ENCODE measurements around the gene PHF19. TPM values are rescaled to one million over a fixed set of nuclear protein-coding genes. Genes with fewer than 3 reads are reported as not detected.
A peak's percentile ranks its signal among the peaks of the same experiment; 100 is the strongest.

Gene PHF19
- total and polyA plus RNA-seq, 2 experiments from 2014 or later: 16.8 to 31.0 TPM

DNA sequence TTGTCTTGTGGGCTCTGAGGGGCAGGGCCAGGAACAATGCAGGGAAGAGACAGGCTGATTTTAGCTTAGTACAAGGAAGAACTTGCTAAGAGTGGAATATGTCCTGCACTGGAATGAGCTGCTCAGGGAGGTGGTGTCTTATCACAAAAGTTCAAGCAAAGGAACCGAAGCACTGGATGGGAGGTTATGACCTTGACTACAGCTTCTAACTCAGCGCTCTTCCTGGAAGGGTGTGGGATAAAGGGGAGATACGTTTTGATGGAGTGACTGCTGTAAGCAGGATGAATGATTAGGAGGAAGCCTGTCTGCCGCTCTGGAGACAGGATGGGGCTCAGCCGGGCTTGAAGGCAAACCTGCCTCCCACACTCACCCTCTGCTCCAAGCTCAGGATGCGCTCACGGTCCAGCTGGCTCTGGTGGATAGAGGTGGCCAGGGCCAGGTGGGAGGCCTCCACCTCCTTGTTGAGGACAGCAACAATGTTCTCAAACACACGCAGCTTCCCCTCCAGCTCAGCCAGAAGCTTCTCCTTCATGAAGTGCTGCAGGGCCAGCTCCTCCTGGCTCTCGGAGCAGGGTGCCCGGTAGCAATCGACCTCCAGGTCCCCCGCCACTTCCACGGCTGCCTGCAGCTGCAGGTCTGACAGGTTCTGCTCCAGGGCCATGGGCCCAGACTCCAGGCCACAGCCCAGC lies 36.1 kb upstream of the PHF19 start (continued):
- TF ChIP-seq, protein P1, sequence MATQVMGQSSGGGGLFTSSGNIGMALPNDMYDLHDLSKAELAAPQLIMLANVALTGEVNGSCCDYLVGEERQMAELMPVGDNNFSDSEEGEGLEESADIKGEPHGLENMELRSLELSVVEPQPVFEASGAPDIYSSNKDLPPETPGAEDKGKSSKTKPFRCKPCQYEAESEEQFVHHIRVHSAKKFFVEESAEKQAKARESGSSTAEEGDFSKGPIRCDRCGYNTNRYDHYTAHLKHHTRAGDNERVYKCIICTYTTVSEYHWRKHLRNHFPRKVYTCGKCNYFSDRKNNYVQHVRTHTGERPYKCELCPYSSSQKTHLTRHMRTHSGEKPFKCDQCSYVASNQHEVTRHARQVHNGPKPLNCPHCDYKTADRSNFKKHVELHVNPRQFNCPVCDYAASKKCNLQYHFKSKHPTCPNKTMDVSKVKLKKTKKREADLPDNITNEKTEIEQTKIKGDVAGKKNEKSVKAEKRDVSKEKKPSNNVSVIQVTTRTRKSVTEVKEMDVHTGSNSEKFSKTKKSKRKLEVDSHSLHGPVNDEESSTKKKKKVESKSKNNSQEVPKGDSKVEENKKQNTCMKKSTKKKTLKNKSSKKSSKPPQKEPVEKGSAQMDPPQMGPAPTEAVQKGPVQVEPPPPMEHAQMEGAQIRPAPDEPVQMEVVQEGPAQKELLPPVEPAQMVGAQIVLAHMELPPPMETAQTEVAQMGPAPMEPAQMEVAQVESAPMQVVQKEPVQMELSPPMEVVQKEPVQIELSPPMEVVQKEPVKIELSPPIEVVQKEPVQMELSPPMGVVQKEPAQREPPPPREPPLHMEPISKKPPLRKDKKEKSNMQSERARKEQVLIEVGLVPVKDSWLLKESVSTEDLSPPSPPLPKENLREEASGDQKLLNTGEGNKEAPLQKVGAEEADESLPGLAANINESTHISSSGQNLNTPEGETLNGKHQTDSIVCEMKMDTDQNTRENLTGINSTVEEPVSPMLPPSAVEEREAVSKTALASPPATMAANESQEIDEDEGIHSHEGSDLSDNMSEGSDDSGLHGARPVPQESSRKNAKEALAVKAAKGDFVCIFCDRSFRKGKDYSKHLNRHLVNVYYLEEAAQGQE (IDR thresholded peaks at IDR 0.05; ENCODE audit: unreplicated experiment): no peak
- TF ChIP-seq NANOG (IDR thresholded peaks at IDR 0.05; ENCODE audit: borderline replicate concordance): no peak
- TF ChIP-seq EZH2phosphoT487 (IDR thresholded peaks at IDR 0.05; ENCODE audit: unreplicated experiment): no peak
- TF ChIP-seq, protein P2, sequence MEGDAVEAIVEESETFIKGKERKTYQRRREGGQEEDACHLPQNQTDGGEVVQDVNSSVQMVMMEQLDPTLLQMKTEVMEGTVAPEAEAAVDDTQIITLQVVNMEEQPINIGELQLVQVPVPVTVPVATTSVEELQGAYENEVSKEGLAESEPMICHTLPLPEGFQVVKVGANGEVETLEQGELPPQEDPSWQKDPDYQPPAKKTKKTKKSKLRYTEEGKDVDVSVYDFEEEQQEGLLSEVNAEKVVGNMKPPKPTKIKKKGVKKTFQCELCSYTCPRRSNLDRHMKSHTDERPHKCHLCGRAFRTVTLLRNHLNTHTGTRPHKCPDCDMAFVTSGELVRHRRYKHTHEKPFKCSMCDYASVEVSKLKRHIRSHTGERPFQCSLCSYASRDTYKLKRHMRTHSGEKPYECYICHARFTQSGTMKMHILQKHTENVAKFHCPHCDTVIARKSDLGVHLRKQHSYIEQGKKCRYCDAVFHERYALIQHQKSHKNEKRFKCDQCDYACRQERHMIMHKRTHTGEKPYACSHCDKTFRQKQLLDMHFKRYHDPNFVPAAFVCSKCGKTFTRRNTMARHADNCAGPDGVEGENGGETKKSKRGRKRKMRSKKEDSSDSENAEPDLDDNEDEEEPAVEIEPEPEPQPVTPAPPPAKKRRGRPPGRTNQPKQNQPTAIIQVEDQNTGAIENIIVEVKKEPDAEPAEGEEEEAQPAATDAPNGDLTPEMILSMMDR (conservative IDR thresholded peaks at IDR 0.05; ENCODE audit: low read depth in 2 of 2): no peak
- no peak for TF ChIP-seq POLR2AphosphoS5 (IDR thresholded peaks at IDR 0.05; ENCODE audit: low read depth)
- TF ChIP-seq EZH2 (IDR thresholded peaks at IDR 0.05; ENCODE audit: low read depth, unreplicated experiment): no peak
- no peak for TF ChIP-seq CREB1 (CRISPR knock-in tag; IDR thresholded peaks at IDR 0.05; ENCODE audit: low read depth)

DNA sequence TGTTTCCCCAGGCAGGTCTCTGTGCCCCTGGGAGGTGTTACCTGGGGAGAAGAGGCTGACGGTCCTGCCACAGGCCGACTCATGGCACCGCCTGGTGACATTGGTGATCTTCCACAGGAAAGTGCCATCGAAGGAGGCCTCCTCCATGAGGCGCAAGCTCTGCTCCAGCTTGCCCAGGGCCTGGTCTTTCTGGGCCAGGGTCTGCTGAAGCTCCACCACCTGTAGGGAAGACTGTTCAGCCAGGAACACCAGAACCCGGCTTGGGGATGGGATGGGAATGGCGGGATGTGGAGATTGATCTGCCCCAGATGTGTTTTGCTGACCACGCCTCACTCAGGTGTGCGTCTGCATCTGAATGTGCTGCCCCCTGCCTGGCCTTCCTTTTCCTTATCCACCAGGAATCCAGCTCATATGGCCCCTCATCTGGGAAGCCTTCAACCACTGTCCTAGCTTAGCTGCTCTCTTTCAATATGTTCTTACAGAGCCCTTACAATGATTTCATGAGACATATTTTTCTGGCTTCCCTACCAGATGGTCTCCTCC lies 34.4 kb upstream of the PHF19 start:
- Histone ChIP-seq H3K4me2 (peak overlapping the region; percentile 71), H3K36me3 (ENCODE audit: insufficient read depth) (no peaks in the 10 kb centered on the region), H3K9me2 (ENCODE audit: insufficient read depth) (no peaks in the 10 kb centered on the region), H4K20me1 (replicated peaks; ENCODE audit: insufficient read depth) (no peaks in the 10 kb centered on the region), H3K79me2 (replicated peaks; ENCODE audit: insufficient read depth) (no peaks in the 10 kb centered on the region), H3K27ac (ENCODE audit: low read depth) (no peak overlapping the region), H3K27me3 (ENCODE audit: insufficient read depth) (no peaks in the 10 kb centered on the region), H3K4me3 (no peak overlapping the region), H3F3A (replicated peaks; ENCODE audit: low read depth) (no peaks in the 10 kb centered on the region), H2AFZ (no peak overlapping the region), H3K4me1 (ENCODE audit: insufficient read depth) (peaks cover 17% of the 10 kb centered on the region)
- Mint-ChIP-seq H3K36me3 (ENCODE audit: low read depth) (no peaks in the 10 kb centered on the region), H3K9me3 (no peaks in the 10 kb centered on the region), H3K4me1 (peaks cover 30% of the 10 kb centered on the region), H3K27me3 (ENCODE audit: insufficient read depth, low read depth, poor library complexity) (peaks cover 14% of the 10 kb centered on the region), H3K4me3 (peak overlapping the region; percentile 4; the same call in 1 of the 3 replicates), H3K27ac (no peak overlapping the region)
- ATAC-seq (peak; percentile 67), DNase-seq (ENCODE audit: low spot score) (peak; percentile 44)
- TF ChIP-seq JUNB (IDR thresholded peaks at IDR 0.05; ENCODE audit: unreplicated experiment): no peak
- TF ChIP-seq, protein P2 (conservative IDR thresholded peaks at IDR 0.05; ENCODE audit: low read depth in 2 of 2): peak in 1 of 2 experiments; percentile 34; a peak in 1 of 4 replicates

All from GM23338 (cell line).